OCI-LY3 (cell line): Measurements from ENCODE around the gene OR56A1.
"Not testable (repeated sequence)": the region's sequence is repeated elsewhere in the genome, so short reads cannot be mapped to it uniquely, and the experiment has no call there.

Experiments used
- EZH2phosphoT487 ChIP-seq: fragments of 200-600 bp; shearing (Covaris generic); IDR thresholded peaks from 2 replicates; pipeline ENCODE4 v1.6.1; 2018; ENCODE audit warnings: antibody characterized with exemption, mixed run types, low read depth
- TF ChIP-seq, protein P1 (sequence below): fragments of 200-600, 300-600 bp; sonication (generic); IDR thresholded peaks from 2 replicates; pipeline ENCODE4 v1.5.1; 2014; ENCODE audit warnings: antibody characterized with exemption, low read length, low read depth

DNA sequence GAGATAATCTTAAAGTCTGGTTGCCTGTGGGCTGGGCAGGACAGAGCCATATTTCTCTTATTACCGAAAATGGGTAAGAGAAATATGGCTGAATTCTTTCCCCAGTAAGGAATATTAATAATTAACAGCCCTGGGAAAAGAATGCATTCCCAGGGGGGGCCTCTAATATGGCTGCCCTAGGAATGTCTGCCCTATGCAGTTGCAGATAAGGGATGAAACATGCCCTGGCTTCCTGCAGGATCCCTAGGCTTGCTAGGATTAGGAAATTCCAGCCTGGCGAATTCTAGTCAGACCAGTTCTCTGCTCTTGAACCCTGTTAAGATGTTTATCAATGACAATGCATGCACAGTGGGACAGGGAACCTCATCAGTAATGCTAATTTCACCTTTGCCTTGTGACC is 45.9 kb upstream of the OR56A1 start:
- TF ChIP-seq EZH2phosphoT487, result not testable (repeated sequence)
- TF ChIP-seq, protein P1, sequence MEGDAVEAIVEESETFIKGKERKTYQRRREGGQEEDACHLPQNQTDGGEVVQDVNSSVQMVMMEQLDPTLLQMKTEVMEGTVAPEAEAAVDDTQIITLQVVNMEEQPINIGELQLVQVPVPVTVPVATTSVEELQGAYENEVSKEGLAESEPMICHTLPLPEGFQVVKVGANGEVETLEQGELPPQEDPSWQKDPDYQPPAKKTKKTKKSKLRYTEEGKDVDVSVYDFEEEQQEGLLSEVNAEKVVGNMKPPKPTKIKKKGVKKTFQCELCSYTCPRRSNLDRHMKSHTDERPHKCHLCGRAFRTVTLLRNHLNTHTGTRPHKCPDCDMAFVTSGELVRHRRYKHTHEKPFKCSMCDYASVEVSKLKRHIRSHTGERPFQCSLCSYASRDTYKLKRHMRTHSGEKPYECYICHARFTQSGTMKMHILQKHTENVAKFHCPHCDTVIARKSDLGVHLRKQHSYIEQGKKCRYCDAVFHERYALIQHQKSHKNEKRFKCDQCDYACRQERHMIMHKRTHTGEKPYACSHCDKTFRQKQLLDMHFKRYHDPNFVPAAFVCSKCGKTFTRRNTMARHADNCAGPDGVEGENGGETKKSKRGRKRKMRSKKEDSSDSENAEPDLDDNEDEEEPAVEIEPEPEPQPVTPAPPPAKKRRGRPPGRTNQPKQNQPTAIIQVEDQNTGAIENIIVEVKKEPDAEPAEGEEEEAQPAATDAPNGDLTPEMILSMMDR, result not testable (repeated sequence)
